Fibroblast of skin of back (primary cell): ENCODE measurements around the gene MT1E.
A peak's percentile ranks its signal among the peaks of the same experiment; 100 is the strongest.
"Not testable (repeated sequence)": the region's sequence is repeated elsewhere in the genome, so short reads cannot be mapped to it uniquely, and the experiment has no call there.

ENCODE experiments used
- DNase-seq: peaks from one replicate; pipeline ENCODE4 v3.0.0-alpha.2; 2013

Gene MT1E

DNA sequence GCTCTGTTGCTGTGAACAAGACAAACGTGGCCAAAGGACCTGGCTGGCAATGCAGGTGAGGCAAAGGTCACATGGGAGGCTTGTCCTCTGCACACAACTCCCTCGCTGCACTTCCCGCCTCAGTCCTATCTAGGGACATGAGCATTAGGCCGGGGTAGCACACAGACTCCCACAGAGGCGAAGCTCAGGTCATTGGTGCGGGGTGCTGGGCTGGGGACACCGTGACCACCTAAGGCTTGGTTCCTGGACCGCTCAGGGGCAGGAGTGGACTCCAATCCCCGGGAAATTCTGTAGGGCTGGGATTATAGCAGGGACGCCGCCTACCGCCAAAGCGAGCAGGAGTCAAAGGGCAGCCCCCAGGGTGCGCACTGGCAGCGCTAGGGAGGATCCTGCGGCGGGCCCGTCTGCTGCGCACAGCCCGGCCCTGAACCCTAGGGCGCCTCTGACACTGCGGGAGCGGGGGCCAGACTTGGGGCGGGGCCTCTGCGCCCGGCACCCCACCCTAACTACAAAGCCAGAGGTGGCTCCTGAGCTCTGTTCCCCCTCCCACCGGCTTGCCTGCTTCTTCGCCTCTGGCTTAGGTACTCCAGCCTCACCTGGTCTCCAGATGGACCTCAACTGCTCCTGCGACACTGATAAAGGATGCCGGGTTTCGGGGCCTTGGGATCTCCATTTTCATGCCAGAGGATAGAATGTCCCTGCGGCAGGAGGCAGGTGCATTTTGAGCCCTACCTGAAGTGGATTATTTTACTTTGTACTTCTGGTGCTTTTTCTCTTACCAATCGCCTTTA lies 22.3 kb downstream of the MT1E start:
- no peak for DNase-seq

DNA sequence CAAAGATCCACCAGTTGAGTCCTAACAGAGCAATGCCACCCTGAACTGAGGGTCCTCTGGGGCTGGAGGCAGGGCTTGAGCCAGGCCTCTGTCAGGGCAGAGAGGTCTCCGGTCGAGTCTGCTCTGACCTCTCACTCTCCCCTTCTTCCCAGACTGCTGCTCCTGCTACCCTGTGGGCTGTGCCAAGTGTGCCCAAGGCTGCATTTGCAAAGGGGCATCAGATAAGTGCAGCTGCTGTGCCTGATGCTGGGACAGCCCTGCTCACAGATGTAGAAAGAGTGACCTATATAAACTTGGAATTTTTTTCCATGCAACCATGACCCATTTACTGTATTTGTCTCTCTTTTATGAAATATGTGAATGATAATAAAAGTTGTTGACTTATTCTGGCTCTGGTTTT lies 23.7 kb downstream of the MT1E start:
- no peak for DNase-seq

GRCh38 chr16:56649820-56650219 lies 24.2 kb downstream of the MT1E start:
- DNase-seq, result no peak

DNA sequence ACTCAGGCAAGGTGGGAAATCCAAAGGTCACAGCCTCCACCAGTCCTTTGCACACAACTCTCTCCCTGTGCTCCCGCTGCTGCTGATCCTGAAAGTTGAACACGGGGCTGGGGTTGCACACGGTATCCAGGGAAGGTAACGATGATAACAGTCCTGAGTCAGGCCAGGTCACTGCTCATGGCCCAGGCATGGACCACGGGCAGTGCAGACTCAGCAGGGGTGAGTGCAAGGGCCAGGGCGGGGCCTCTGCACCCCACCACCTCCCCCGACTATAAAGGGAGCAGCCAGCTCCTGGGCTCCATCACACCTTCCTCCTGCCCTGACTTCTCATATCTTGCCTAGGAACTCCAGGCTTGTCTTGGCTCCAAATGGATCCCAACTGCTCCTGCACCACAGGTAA lies 26.0 kb downstream of the MT1E start, which contains the start of gene MT1B:
MT1B (plus strand) TSS at position 301 of the 400 bp plus-strand sequence; CDS start at position 369, 68 bp downstream.
- DNase-seq, result no peak

DNA sequence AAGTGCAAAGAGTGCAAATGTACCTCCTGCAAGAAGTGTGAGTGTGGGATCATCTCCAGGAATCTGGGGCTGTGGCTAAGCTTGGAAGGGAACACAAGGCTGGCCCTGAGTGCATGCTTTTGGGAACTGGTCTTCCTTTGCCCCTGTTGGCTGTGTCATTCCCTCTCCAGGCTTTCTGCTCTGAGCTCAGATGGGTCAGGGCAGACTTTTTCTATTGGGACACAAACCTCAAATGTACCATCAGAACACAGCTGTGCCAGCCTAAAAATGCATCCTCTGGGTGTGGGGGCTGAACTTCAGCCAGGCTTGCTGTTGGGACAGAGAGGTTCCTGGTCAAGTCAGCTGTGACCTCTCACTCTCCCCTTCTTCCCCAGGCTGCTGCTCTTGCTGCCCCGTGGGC lies 27.0 kb downstream of the MT1E start:
- no peak for DNase-seq

DNA sequence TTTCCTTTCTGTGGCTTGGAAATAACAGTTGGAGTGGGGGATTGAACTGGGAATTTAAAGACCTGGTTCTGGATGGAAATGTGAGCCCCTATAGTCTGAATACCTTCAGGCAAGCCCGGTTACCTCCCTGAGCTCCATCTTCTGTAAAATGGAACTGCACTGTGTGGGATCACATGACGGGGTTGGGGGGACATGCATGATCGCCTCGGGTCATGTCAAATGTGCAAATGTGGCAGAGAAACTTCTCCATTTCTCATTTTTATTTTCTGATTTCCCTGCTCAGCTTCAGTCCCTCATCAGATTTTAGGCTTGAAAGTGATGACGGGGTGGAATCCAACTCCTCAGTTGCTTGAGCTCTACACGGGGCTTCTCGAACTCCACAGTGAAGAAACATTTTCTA lies 27.6 kb downstream of the MT1E start:
- no peak for DNase-seq

- DNase-seq, result peak; percentile 31
These were observed 32.2 kb downstream of the MT1E start, which contains the start of gene MT1F for GRCh38 chr16:56657555-56658326. MT1F (plus strand) TSS chr16:56657959; CDS start chr16:56658059, 100 bp downstream.

GRCh38 chr16:56658327-56658875 lies 32.8 kb downstream of the MT1E start:
- no peak for DNase-seq

DNA sequence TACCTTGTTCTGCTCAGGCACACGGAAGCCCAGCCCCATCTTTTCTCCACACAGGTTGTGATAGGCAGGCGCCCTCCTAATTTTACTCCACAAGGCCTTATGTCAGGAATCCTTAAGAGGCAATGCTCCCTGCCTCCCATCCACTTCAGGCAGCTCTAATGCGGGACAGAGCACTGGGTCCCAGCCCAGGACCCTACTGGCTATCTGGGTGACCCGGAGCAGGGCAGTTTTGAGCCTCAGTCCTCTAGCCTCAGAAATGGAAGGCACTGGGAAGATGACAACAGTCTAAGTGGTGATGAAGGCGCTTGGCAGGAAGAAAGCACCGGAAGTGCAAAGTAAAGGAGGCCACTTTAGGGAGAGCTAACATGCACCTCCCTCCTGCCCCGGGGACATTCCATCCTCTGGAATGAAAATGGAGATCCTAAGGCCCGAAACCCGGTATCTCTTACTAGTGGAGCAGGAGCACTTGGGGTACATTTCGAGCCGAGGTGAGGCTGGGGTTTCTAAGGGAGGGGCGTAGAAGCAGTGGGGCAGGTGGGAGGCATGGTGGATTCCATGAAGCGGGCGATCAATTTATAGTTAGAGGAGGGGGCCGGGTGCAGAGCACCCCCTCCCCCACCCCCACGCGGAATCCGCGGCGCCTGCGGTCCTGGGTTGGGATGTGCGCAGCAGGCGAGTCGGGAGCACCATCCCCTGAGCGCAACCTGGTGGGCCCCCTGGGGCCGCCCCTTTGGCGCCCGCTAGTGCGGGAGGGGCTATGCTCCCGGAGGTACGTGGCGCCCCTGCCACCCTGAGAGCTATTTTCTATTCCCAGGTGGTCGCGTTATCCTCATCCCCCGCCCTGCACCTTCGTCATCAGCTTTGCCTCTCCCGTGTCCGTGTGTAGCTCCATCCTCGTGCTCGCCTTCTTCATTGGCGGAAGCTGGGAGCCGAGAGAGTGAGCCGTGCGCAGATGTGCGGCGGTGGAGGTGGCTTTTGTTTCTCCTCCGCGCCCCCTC lies 37.1 kb downstream of the MT1E start:
- DNase-seq, result no peak

DNA sequence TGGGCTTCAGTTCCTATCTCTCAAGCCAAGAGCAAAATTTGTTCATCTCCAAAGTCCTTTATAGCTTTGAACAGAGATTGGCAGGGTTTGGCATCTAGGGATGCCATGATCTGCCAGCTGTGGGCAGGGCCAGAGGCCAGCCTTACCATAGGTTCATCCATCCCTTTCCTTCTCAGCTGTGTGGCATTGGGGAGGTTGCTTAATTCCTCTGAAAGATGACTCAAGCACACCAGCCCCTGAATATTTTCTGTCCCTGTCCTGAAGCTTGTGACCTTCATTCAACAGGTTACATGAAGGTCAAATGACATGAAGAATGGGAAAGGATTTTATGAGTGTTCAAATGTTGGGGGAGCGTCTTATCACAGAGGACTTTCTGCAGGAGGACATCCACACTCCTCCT lies 38.9 kb downstream of the MT1E start:
- no peak for DNase-seq

- DNase-seq, result not testable (repeated sequence)
These were observed 40.0 kb downstream of the MT1E start for GRCh38 chr16:56665286-56666261.

DNA sequence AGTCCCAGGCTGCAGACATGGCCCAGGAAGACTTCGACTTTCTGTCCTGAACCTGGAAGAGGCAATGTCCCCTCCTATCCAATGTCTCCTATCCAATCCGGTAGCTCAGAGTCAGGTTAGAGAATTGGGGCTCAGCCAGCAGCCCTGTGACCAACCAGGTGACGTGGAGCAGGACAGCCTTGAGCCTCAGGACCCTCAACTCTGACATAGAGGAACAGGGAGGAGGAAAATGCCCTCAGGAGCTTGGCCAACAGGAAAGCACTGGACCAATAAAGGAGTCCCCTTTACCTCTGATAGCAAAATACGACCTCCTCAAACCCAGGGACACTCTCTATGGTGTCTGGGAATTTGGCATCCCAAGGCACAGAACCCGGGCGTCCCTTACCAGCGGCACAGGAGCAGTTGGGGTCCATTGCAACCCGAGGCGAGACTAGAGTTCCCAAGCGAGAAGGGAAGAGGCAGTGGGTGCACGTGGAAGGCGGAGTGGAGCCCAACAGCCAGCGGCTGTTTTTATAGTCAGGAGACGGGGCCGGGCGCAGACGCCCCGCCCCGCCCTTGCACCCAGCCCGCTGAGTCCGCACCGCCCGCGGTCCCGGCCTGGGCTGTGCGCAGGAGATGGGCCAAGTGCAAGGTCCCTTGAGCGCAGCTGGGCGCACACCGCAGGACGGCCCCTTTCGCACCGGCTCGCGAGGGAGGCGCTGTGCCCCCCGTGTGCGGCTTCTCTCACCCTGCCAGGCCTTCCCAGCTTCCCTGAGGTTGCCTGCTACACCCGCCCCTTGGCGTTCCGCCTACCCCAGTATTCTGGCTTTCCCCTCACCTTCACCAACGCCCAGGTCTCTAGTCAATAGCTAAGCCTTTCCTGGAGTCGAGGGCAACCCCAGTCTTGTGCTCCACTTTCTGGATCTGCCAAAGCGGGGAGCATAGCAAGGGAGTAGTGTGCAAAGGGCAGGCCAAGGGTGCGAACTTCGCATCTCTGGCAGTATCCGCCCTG lies 42.3 kb downstream of the MT1E start, which contains the start of gene MT1G:
MT1G (minus strand) TSS at position 485 of the 991 bp plus-strand sequence; CDS start at position 413, 72 bp downstream.
- peak; percentile 23 for DNase-seq

DNA sequence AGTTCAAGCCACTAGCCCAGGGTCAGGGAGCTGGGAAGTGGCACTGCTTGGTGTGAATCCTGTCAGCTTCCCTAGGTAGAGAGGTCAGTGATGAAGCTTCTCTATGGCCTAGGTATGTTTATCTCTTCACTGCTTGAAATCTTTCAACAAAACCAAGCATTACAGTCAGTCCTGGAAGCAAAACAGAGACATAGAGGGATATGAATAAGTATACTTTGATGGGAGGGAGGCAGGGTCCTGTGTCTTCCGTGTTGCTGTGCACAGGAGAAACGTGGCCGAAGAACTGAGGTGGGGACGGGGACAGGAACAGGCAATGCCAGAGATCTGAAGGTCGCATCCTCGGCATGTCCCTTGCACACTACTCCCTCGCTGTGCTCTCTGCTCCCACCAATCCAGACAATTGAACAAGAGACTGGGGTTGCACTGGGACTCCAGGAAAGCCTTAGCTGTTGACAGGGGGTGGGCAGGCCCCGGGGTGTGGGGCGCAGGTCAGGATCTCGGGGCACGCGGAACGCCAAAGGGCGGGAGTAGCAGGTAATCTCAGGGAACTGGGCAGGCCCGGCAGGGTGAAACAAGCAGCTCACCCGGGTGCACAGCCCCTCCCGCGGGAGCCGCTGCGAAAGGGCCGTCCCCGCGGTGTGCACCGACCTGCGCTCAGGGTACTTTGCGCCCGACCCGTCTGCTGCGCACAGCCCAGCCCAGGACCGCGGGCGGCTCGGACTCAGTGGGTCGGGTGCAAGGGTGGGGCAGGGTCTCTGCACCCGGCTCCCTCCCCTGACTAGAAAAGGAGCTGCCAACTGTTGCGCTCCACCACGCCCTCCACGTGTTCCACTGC lies 43.6 kb downstream of the MT1E start, which contains the start of gene MT1H:
MT1H (plus strand) TSS at position 810 of the 835 bp plus-strand sequence. CDS start 71 bp downstream, outside the sequence.
- DNase-seq, result no peak

DNA sequence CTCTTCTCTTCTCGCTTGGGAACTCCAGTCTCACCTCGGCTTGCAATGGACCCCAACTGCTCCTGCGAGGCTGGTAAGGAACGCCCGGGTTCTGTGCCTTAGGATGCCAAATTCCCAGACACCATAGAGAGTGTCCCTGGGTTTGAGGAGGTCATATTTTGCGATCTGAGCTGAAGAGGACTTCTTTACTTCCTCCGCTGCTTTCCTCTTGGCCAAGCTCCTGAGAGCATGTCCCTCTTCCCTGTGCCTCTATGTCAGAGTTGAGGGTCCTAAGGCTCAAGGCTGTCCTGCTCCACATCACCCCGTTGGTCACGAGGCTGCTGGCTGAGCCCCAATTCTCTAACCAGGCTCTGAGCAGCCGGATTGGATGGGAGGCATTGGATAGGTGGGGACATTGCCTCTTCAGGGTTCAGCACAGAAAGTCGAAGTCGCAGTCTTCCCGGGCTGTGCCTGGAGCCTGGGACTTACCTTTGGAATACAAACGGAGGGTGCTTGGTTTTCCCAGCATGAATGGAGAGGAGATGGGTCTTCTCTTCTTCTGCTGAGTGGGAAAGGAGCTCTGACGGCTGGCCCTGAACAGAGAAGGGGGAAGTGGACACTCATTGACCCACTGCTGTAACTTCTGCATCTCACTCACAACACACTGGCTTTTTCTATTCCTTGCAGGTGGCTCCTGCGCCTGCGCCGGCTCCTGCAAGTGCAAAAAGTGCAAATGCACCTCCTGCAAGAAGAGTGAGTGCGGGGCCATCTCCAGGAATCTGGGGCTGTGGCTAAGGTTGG lies 44.4 kb downstream of the MT1E start:
- DNase-seq, result no peak

DNA sequence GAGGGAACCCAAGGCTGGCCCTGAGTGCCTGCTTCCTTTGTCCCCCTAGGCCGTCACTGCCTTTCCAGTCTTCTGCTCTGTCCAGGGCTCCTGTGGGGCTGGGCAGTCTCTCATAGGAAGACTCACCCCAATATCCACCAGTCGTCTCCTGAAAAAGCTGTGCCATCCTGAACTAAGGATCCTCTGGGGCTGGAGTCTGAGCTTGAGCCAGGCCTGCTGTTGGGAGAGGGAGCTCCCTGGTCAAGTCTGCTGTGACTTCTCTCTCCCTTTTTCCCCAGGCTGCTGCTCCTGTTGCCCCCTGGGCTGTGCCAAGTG lies 45.0 kb downstream of the MT1E start:
- DNase-seq, result no peak

- not testable (repeated sequence) for DNase-seq
These were observed 46.1 kb downstream of the MT1E start for GRCh38 chr16:56671691-56672090.

GRCh38 chr16:56672171-56672570 lies 46.6 kb downstream of the MT1E start:
- DNase-seq, result not testable (repeated sequence)
